Neural progenitor cell (in vitro differentiated cells): ENCODE data around the gene RGMB.

ENCODE experiments used
- EZH2 ChIP-seq: fragments of 200-600 bp; sonication (generic); IDR thresholded peaks from 2 replicates; pipeline ENCODE4 v1.6.1; 2017; ENCODE audit warnings: antibody characterized with exemption, mild to moderate bottlenecking, moderate library complexity
- EZH2phosphoT487 ChIP-seq: fragments of 200-600 bp; sonication (generic); IDR thresholded peaks from 2 replicates; pipeline ENCODE4 v1.6.1; 2017; ENCODE audit warnings: antibody characterized with exemption
- TF ChIP-seq, protein P1 (sequence below): fragments of 200-600 bp; sonication (generic); IDR thresholded peaks from 2 replicates; pipeline ENCODE4 v1.5.1; 2017; ENCODE audit warnings: antibody characterized with exemption, mild to moderate bottlenecking

DNA sequence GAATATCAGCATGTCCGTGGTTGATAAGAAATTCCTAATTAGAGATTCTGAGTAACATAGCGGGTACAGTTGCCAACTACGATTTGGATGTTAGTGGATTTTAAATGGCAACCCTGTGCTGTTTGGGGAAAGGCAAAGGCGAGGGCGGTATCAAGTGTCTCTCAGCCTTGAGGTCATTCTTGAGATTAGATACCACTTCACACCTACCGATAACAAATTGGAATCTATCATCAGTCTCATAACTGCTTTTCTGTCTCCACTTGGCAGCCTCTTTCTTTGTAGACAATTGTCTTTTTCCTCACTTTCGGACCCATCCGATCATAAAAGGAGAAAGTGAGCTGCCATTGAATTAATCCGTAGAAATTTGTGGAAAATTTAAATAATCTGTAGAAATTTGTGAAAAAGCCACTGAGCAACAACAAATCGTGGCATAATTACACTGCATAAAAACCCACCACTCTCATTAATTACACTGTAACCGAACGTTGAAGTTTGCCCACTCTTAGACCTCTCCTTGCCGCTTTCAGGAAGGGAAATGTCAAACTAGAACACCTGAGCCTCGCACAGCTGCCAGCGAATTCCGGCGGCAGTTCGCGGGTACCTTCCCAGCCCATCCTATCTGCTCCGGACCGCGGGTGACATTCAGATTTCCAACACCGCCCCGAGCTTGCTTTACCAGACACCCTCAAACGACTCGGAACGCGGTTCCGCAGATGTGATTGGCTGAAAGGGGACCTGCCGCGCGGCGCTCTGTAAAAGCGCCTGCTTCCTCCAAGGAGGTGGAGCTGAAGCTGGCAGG is 849 bp upstream of the RGMB start:
- TF ChIP-seq, protein P1, sequence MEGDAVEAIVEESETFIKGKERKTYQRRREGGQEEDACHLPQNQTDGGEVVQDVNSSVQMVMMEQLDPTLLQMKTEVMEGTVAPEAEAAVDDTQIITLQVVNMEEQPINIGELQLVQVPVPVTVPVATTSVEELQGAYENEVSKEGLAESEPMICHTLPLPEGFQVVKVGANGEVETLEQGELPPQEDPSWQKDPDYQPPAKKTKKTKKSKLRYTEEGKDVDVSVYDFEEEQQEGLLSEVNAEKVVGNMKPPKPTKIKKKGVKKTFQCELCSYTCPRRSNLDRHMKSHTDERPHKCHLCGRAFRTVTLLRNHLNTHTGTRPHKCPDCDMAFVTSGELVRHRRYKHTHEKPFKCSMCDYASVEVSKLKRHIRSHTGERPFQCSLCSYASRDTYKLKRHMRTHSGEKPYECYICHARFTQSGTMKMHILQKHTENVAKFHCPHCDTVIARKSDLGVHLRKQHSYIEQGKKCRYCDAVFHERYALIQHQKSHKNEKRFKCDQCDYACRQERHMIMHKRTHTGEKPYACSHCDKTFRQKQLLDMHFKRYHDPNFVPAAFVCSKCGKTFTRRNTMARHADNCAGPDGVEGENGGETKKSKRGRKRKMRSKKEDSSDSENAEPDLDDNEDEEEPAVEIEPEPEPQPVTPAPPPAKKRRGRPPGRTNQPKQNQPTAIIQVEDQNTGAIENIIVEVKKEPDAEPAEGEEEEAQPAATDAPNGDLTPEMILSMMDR: no peak
- TF ChIP-seq EZH2 (no peak), EZH2phosphoT487 (no peak)
